Upper lobe of right lung (tissue), 1 donor: ENCODE measurements around the gene DEGS2. TPM values are rescaled to one million over a fixed set of nuclear protein-coding genes. Genes with fewer than 3 reads are reported as not detected.

Experiments
- ATAC-seq: fragments of 200-7000 bp; cut with Tn5 transposase; one replicate; pipeline ENCODE4 v1.9.1; 2020; ENCODE audit warnings: mild to moderate bottlenecking, moderate library complexity
- DNase-seq: peaks from one replicate; pipeline ENCODE4 v3.0.0-alpha.2; 2020
- H3K27ac ChIP-seq: fragments of 200-600 bp; one replicate; pipeline ENCODE4 v1.8.0; 2022
- H3K27me3 ChIP-seq: fragments of 200-600 bp; one replicate; pipeline ENCODE4 v1.8.0; 2022; ENCODE audit warnings: mild to moderate bottlenecking
- H3K36me3 ChIP-seq: fragments of 200-600 bp; one replicate; pipeline ENCODE4 v1.8.0; 2022
- H3K4me1 ChIP-seq: fragments of 200-600 bp; one replicate; pipeline ENCODE4 v1.8.0; 2022
- H3K4me3 ChIP-seq: fragments of 200-600 bp; one replicate; pipeline ENCODE4 v1.8.0; 2022; ENCODE audit warnings: mild to moderate bottlenecking
- H3K9me3 ChIP-seq: fragments of 200-600 bp; one replicate; pipeline ENCODE4 v1.8.0; 2022
- intact Hi-C: fragments of 100-400 bp; cut with DNase I; formaldehyde crosslinking; loops from one replicate; pipeline ENCODE4 v1.11.0; 2022
- total RNA-seq: library from RNA; stranded (reverse); fragmentation: NEBNext Ultra II Directional; extraction: Animal tissue kit (Norgen Biotek cat#: 25700); gene quantifications from one replicate; pipeline ENCODE4 v1.2.1, GENCODE V29; 2021
- TF ChIP-seq, protein P1 (sequence below): fragments of 200-600 bp; IDR thresholded peaks from one replicate; pipeline ENCODE4 v1.8.0; 2022; ENCODE audit warnings: antibody characterized with exemption
- donor health status: DM: no; HTN: yes; CAD: no; lungs with severe emphysema.

DEGS2 gene
- total RNA-seq, 1 donor from 2014 or later = 1.7 TPM

DNA sequence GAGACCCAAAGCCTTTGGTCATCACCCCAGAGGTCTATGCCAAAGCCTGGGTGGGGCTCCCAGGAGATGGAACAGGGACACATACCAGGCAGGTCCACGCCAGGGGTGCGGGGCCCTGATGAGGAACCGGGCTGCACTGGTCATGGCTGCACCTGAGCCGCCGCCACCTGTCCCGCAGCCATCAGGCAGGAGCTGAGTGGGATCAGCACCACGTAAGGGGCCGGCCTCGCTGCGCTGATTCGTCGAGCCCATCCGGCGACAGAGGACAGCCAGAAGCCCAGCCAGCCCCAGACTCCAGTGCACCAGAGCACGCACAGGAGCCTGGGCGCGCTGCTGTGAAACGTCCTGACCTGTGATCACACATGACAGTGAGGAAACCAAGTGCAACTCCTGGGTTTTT, 15.9 kb downstream of the DEGS2 start:
- Histone ChIP-seq H3K4me1 (peaks cover 49% of the 10 kb centered on the region), H3K27ac (peak overlapping the region; percentile 79)
- TF ChIP-seq, protein P1, sequence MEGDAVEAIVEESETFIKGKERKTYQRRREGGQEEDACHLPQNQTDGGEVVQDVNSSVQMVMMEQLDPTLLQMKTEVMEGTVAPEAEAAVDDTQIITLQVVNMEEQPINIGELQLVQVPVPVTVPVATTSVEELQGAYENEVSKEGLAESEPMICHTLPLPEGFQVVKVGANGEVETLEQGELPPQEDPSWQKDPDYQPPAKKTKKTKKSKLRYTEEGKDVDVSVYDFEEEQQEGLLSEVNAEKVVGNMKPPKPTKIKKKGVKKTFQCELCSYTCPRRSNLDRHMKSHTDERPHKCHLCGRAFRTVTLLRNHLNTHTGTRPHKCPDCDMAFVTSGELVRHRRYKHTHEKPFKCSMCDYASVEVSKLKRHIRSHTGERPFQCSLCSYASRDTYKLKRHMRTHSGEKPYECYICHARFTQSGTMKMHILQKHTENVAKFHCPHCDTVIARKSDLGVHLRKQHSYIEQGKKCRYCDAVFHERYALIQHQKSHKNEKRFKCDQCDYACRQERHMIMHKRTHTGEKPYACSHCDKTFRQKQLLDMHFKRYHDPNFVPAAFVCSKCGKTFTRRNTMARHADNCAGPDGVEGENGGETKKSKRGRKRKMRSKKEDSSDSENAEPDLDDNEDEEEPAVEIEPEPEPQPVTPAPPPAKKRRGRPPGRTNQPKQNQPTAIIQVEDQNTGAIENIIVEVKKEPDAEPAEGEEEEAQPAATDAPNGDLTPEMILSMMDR = no peak

DNA sequence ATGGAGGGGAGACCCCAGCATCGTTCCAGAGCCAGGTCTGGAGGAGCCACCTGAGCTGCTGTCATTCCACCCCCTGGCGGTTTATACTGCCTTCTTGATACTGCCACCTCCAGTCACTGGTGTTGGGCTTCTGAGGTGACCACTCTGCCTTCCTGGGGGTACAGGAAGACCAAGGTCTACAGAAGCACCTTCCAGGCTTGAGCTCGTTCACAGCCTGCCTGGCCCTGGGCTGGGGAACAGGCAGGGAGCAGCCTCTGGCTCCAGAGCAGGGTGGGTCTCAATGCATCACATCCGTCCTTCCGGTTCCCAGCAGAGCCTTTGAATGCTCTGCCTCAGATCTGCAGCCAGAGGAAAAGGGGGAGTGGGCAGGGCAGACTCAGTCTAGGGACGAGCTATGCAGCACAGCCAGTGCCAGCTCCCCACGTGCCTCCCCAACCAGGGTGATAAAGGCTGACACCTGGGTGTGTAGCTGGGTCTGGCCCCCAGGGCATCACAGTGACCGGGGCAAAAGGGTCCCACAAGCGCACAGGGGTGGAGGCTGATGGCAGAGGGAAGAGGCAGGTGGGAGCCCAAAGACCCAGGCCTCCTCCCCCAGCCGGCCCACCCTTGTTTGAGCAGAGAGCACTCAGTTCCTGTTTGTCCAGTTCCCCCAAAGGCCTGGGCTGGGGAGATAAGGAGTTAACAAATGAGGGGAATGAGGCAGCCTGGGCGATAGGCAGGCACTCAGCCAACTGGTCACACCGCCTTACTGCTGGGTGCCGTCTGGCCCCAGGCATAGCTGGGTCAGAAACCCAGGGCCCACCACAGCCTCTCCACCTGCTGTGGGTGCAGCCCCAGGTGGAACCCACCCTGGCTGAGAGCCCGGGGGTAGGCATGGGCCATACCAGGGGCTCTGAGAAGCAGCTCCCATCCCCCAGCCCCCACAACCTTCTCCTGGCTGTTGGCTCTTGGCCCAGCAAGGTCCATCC, 17.1 kb downstream of the DEGS2 start:
- Histone ChIP-seq H3K27me3 (no peaks in the 10 kb centered on the region), H3K9me3 (no peaks in the 10 kb centered on the region), H3K27ac (peak overlapping the region; percentile 79), H3K36me3 (peaks cover 22% of the 10 kb centered on the region), H3K4me3 (no peak overlapping the region), H3K4me1 (peaks cover 49% of the 10 kb centered on the region)
- DNase-seq (peak; percentile 76), ATAC-seq (peak; percentile 19)
- intact Hi-C loops = no loop called here
- TF ChIP-seq, protein P1 = no peak

More for the DNA sequence above, 15.9 kb downstream of the DEGS2 start:
- no peak overlapping the region for H3K4me3 ChIP-seq
- intact Hi-C loops = no loop called here
- no peaks in the 10 kb centered on the region for H3K27me3 ChIP-seq
- no peak for ATAC-seq
- no peaks in the 10 kb centered on the region for H3K9me3 ChIP-seq
- peaks cover 18% of the 10 kb centered on the region for H3K36me3 ChIP-seq
- DNase-seq = no peak

DNA sequence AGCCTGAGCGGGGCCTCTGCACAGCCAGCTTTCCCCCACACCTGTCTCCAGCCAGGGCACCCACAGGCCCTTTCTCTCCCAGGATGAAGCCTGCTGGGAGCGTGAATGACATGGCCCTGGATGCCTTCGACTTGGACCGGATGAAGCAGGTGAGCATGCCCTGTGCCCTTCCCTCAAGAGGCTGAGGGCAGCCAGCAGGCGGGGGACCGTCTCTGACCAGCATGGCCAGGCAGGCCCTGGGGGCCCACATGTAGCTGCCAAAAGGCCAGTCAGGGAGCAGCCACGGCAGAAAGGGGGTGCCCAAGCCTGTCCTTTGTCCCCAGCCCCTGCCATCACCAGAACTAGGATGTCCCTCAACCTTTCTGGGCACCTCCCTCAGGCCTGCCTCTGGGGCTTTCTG, 18.3 kb downstream of the DEGS2 start:
- no peaks in the 10 kb centered on the region for H3K9me3 ChIP-seq
- no peak overlapping the region for H3K4me3 ChIP-seq
- TF ChIP-seq, protein P1 = no peak
- intact Hi-C loops = no loop called here
- peaks cover 42% of the 10 kb centered on the region for H3K4me1 ChIP-seq
- H3K27ac ChIP-seq = peak overlapping the region; percentile 79
- peaks cover 27% of the 10 kb centered on the region for H3K36me3 ChIP-seq
- H3K27me3 ChIP-seq = no peaks in the 10 kb centered on the region
- DNase-seq = no peak
- ATAC-seq = no peak

DNA sequence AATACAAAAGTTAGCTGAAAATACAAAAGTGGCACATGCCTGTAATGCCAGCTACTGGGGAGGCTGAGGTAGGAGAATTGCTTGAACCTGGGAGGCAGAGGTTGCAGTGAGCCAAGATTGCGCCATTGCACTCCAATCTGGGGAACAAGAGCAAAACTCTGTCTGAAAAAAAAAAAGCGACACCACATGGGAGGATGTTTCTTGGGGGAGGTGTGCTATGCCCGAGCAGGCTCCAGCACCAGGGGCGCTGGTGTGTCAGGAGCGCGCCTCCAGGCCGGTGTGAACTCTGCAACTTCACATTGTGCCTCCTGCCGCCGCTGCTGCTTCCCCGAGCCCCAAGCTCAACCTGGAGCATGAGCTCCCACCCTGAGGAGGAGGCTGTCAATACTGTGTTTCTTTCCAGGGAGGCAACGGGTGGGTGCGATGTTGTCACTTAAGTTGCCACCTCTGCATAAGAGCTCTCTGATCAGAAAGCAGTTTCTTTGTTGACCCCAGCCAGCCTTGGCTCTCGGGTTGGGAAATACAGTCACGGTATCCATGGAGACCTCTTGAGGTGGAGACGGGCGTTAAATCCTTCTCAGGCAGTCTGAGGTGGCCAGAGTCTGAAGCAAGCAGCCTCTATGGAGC, 18.9 kb downstream of the DEGS2 start:
- peak; percentile 49 for ATAC-seq
- H3K4me3 ChIP-seq = no peak overlapping the region
- intact Hi-C loops = no loop called here
- H3K27me3 ChIP-seq = no peaks in the 10 kb centered on the region
- DNase-seq = peak; percentile 76
- H3K4me1 ChIP-seq = peaks cover 41% of the 10 kb centered on the region
- H3K36me3 ChIP-seq = peaks cover 27% of the 10 kb centered on the region
- TF ChIP-seq, protein P1 = peak; percentile 52
- no peaks in the 10 kb centered on the region for H3K9me3 ChIP-seq
- H3K27ac ChIP-seq = peak overlapping the region; percentile 79

DNA sequence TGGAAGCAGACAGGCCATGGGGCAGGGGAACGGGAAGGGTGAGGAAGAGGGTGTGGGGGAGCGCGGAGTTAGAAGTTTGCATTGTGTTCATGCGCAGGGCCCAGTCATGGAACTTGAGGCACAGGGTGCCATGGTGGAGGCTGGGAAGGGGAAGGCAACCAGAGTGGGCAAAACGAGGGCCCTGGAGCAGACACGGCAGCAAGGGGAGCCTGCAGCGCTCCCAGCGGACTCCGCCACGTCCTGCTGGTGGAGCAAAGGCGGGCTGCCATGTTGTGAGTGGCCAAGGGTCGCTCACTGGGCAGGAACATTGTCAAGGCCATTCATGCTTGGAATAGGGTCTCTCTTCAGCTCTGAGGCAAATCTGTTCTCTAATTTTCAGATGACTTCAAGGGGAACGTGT, 20.5 kb downstream of the DEGS2 start:
- ATAC-seq = no peak
- DNase-seq = no peak
- no peak overlapping the region for H3K27ac ChIP-seq
- intact Hi-C loops = no loop called here
- TF ChIP-seq, protein P1 = no peak
- no peak overlapping the region for H3K4me3 ChIP-seq
- H3K4me1 ChIP-seq = peaks cover 29% of the 10 kb centered on the region
- H3K27me3 ChIP-seq = no peaks in the 10 kb centered on the region
- no peaks in the 10 kb centered on the region for H3K9me3 ChIP-seq
- peaks cover 39% of the 10 kb centered on the region for H3K36me3 ChIP-seq
